WTC11 (cell line): Measurements from ENCODE around the gene POMT2.

Experiments
- SP1 ChIP-seq: sonication (generic); formaldehyde crosslinking; conservative IDR thresholded peaks from 2 replicates; pipeline ENCODE4 v1.8.1; 2022; ENCODE audit warnings: missing genetic modification reagents
- TF ChIP-seq, protein P1 (sequence below): fragments of 200-600 bp; IDR thresholded peaks from 2 replicates; pipeline ENCODE4 v1.8.0; 2022; ENCODE audit warnings: antibody characterized with exemption

DNA sequence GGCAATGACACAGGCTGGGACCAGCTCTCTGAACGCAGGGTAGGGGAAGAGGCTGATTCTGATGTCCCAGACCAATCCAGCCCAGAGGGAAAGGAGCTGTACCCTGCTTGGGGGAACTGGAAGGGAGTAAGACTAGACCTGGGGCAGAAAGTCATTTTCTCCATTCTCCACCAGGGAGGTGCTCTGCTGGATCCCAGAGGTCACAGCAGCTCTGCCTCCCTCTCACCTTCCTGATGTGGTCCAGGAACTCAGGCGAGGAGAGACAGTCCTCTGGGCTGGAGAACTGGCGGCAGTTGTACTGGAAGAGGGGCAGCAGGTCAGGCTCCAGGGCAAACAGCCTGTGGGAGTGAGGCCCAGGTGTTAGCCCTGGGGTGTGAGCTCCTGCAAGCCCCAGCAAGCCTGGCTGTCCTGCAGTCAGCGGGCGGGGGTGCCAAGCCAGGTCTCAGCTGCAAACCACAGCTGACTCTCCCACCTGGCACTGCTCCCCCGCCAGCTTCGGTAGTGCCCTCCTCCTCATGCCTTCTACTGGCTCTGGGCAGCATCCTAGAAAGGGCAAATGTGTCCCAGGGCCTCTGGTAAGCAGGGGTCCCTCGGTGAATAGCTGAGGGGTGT lies 51.6 kb downstream of the POMT2 start:
- TF ChIP-seq, protein P1, sequence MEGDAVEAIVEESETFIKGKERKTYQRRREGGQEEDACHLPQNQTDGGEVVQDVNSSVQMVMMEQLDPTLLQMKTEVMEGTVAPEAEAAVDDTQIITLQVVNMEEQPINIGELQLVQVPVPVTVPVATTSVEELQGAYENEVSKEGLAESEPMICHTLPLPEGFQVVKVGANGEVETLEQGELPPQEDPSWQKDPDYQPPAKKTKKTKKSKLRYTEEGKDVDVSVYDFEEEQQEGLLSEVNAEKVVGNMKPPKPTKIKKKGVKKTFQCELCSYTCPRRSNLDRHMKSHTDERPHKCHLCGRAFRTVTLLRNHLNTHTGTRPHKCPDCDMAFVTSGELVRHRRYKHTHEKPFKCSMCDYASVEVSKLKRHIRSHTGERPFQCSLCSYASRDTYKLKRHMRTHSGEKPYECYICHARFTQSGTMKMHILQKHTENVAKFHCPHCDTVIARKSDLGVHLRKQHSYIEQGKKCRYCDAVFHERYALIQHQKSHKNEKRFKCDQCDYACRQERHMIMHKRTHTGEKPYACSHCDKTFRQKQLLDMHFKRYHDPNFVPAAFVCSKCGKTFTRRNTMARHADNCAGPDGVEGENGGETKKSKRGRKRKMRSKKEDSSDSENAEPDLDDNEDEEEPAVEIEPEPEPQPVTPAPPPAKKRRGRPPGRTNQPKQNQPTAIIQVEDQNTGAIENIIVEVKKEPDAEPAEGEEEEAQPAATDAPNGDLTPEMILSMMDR, result no peak
- no peak for TF ChIP-seq SP1 (CRISPR knock-in tag)
